Activated CD8-positive, alpha-beta memory T cell treated with anti-CD3 and anti-CD28 coated beads, Interleukin-2, amount 50 U/mL, for 4 hours (primary cell): Measurements from ENCODE around the gene BCAS4.
"Not testable (repeated sequence)": the region's sequence is repeated elsewhere in the genome, so short reads cannot be mapped to it uniquely, and the experiment has no call there.

Source experiments
- DNase-seq: peaks from one replicate; pipeline ENCODE4 v3.0.0-alpha.2; 2020

The BCAS4 gene, protein sequence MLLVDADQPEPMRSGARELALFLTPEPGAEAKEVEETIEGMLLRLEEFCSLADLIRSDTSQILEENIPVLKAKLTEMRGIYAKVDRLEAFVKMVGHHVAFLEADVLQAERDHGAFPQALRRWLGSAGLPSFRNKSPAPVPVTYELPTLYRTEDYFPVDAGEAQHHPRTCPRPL

GRCh38 chr20:50794846-50795634 lies at the start of gene BCAS4:
Gene BCAS4 (plus strand): TSS chr20:50795061. CDS start chr20:50795084, 23 bp downstream.
- DNase-seq = peak; percentile 84

DNA sequence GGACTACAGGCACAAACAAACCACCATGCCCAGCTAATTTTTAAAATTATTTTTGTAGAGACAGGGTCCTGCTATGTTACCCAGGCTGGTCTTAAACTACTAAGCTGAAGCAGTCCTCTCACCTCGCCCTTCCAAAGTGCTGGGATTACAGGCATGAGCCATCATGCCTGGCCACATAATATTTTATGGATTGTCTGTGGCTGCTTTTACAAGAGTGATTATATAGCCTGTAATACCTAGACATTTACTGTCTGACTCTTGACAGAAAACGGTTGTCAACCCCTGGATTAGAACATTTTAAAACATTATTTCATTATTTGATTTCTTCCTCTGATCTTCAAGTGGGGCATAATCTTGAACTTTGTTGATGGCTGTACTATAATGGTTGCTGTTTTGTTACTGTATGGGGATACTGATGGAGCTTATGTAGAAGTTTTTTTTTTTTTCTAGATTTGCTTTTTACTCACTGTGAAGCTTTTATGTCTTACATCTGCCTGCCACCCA lies 49.2 kb upstream of the BCAS4 start:
- DNase-seq = no peak

DNA sequence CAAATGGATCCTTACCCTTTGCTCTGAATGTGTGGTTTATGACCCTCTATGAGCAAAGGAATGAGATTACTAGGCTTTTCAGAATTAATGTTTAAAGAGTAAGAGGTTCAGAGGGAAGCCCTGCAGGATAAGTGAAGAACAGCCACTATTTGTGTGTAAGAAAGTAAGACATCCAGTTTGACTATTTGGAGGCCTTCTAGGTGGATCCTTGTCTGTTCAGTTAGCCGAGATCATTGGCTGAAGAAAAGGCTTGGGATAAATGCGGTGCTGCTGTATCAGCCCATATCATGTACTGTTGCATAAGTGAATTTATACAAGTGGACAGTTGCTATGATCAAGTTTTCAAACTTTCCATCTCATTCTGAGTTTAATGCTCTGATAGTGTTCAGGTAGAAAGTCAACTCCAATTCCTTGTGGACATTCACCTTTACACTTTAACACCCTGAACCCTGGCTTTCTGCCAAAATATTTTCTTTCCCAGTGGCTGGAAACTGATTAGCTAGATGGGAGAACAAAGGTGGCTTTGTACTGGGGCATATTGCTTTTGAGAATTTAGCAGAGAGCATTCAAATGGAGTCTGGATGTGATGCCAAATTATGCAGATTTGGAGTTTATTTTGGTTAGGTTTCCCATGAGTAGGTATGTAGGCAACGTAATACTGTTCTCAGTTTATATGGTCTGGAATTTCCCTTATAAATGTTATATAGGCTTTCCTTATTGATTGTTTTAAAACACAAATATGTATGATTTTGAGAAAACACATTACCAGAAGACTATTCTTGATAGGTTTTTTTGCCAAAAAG lies 48.5 kb upstream of the BCAS4 start:
- DNase-seq = no peak

DNA sequence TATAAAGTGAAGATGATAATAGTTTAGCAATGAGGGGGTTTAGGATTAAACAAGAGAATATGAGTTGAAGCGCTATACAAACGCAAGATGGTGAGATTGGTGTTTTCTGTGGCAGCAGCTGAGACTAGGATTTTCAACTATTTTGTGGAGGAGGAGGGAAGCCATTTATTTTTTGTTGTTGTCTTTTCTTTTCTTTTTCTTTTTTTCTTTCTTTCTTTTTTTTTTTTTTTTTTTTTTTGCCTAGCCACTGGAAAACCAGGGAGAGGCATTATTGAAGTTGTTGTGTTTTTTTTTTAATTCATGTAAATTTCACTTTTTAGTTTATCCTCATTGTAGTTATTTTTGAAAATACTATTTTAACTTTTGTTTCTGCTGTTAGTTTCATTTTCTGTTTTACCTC lies 47.6 kb upstream of the BCAS4 start:
- DNase-seq = no peak

- no peak for DNase-seq
These were observed 44.7 kb upstream of the BCAS4 start for GRCh38 chr20:50750145-50750671.

- DNase-seq = no peak
These were observed 41.7 kb upstream of the BCAS4 start for GRCh38 chr20:50753152-50753551.

- no peak for DNase-seq
These were observed 40.4 kb upstream of the BCAS4 start for GRCh38 chr20:50754420-50754819.

- DNase-seq = no peak
These were observed 38.4 kb upstream of the BCAS4 start for GRCh38 chr20:50756447-50756846.

DNA sequence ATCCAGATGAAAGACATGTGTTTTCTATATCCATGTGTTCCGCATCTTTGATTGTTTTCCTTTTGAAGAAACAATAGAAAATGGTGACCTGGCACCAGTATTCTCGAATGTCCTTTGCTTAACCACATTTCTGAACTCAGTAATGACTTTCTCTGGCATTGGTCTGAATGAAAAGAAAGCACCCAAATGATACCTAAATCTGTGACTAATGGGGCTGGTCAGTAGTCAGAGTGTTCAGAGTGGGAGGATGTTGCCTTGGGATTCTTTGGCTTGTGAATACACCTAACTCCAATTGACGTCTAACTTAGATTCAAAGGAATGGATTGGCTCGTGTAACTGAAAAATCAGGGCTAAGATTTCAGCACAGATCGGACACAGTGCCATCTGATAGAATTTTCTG lies 36.4 kb upstream of the BCAS4 start:
- DNase-seq = no peak

GRCh38 chr20:50758992-50759391 lies 35.9 kb upstream of the BCAS4 start:
- DNase-seq = no peak

GRCh38 chr20:50759678-50760077 lies 35.2 kb upstream of the BCAS4 start:
- no peak for DNase-seq

GRCh38 chr20:50762045-50762422 lies 32.8 kb upstream of the BCAS4 start:
- DNase-seq = no peak

GRCh38 chr20:50762435-50763220 lies 32.2 kb upstream of the BCAS4 start:
- no peak for DNase-seq

DNA sequence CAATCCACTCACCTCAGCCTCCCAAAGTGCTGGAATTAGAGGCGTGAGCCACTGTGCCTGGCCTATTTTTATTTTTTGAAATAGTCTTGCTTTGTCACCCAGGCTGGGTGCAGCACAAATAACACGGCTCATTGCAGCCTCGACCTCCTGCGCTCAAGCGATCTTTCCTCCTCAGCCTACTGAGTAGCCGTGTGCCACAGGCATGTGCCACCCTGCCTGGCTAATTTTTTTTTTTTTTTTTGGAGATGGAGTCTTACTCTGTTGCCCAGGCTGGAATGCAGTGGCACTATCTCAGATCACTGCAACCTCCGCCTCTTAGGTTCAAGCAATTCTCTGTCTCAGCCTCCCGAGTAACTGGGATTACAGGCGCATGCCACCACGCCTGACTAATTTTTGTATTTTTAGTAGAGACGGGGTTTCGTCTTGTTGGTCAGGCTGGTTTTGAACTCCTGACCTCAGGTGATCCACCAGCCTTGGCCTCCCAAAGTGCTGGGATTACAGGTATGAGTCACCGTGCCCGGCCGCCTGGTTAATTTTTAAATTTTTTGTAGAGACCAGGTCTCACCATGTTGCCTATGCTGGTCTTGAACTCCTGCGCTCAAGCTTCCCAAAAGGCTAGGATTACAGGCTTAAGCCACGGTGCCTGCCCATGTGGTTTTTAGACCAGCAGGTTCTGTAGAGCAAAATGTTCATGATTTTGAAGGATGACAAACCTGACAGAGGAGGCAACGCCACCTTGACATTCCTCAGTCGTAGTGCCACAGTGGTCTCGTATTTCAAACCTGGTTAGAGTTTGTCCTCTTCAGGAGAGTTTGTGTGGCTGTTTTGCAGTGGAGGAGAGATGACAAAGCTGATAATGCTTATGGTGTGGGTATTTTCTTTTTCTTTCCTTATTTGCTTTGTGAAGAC lies 31.1 kb upstream of the BCAS4 start:
- DNase-seq = not testable (repeated sequence)

DNA sequence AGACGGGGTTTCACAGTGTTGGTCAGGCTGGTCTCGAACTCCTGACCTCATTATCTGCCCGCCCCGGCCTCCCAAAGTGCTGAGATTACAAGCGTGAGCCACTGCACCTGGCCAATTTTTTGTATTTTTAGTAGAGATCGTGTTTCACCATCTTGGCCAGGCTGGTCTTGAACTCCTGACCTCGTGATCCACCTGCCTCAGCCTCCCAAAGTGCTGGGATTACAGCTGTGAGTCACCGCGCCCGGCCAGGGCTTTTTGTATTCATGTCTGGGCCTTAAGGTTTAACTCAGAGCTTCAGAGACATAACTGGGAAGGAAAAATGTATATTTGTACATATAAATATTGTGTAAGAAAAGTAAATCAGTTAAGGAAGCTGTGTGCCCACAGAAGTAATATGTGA lies 29.6 kb upstream of the BCAS4 start:
- DNase-seq = not testable (repeated sequence)

GRCh38 chr20:50765674-50766073 lies 29.2 kb upstream of the BCAS4 start:
- DNase-seq = no peak

DNA sequence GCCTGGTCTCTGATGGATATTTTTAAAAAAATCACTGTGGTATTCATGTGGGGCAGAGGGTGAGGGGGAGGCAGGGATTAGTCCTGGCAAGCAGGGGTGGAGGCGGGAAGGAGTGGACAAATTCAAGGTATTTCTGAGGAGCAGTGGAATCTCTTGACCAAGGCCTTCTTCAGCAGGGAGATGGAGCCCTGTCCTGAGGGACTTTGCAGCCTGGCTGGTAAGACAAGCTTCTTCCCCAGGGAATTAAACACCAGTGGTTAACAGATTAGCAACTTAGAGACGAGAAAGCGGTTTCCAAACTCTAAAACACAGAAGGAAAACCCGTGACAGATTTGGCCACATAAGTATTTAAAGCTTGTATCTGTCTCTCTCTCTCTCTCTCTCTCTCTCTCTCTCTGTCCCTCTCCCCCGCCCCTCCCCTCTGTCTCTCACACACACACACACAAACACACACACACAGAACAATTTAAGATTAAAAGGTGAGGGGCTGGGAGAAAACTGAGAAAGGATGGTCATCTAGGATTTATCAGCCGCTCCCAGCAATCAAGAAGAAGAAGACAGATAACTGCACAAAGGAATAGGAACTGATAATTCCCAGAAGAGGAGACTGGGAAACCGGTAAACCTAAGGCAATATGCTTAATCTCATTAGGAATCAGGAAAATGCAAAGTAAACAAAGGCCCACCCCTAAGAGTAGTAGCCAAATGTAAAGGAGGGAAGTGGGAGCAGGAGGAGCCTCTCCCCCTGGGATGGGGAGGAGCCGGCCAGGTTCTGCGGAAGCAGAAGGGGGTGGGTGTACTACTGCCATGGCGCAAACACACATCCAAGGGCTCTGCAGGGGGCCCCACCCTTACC lies 27.7 kb upstream of the BCAS4 start:
- not testable (repeated sequence) for DNase-seq

- not testable (repeated sequence) for DNase-seq
These were observed 25.9 kb upstream of the BCAS4 start for GRCh38 chr20:50768991-50769390.

- DNase-seq = not testable (repeated sequence)
These were observed 25.2 kb upstream of the BCAS4 start for GRCh38 chr20:50769551-50770085.
